ENCODE results near the gene ATAD1. TPM values are rescaled to one million over a fixed set of nuclear protein-coding genes. Genes with fewer than 3 reads are reported as not detected.

ATAD1 gene
- total RNA-seq, 2 experiments from 2014 or later, result 43.8 to 49.3 TPM

GRCh38 chr10:87706731-87707130, 111.3 kb downstream of the ATAD1 start:
- TF ChIP-seq CTCF (IDR thresholded peaks at IDR 0.05), result no peak
- intact Hi-C loops (cut with micrococcal nuclease), result no loop called here
- no peak for DNase-seq
- H3K9me3 Mint-ChIP-seq, result no peaks in the 10 kb centered on the region
- H3K4me1 Mint-ChIP-seq (ENCODE audit: low read depth), result no peaks in the 10 kb centered on the region
- ATAC-seq, result no peak
- peaks cover 6% of the 10 kb centered on the region for H3K27me3 Mint-ChIP-seq
- H3K27ac Mint-ChIP-seq, result no peak overlapping the region
- H3K36me3 Mint-ChIP-seq (ENCODE audit: low read depth), result no peaks in the 10 kb centered on the region
- POLR2A ChIA-PET, result no interaction called here
- no peak overlapping the region for H3K4me3 Mint-ChIP-seq
- CTCF ChIA-PET, result no interaction called here

- TF ChIP-seq CTCF (IDR thresholded peaks at IDR 0.05), result no peak
- CTCF ChIA-PET, result no interaction called here
- DNase-seq, result no peak
Observed at GRCh38 chr10:87705339-87705738, 112.7 kb downstream of the ATAD1 start.

GRCh38 chr10:87703771-87704170, 114.3 kb downstream of the ATAD1 start:
- DNase-seq, result no peak
- H3K4me3 Mint-ChIP-seq, result no peak overlapping the region
- POLR2A ChIA-PET, result no interaction called here
- no peak for TF ChIP-seq CTCF (IDR thresholded peaks at IDR 0.05)
- H3K9me3 Mint-ChIP-seq, result no peaks in the 10 kb centered on the region
- H3K27ac Mint-ChIP-seq, result no peak overlapping the region
- intact Hi-C loops (cut with micrococcal nuclease), result no loop called here
- no peak for ATAC-seq
- peaks cover 6% of the 10 kb centered on the region for H3K27me3 Mint-ChIP-seq
- H3K4me1 Mint-ChIP-seq (ENCODE audit: low read depth), result no peaks in the 10 kb centered on the region
- CTCF ChIA-PET, result no interaction called here
- H3K36me3 Mint-ChIP-seq (ENCODE audit: low read depth), result no peaks in the 10 kb centered on the region

More at GRCh38 chr10:87705339-87705738, 112.7 kb downstream of the ATAD1 start:
- Mint-ChIP-seq H3K4me3 (no peak overlapping the region), H3K27ac (no peak overlapping the region), H3K27me3 (peaks cover 6% of the 10 kb centered on the region), H3K9me3 (no peaks in the 10 kb centered on the region), H3K4me1 (ENCODE audit: low read depth) (no peaks in the 10 kb centered on the region), H3K36me3 (ENCODE audit: low read depth) (no peaks in the 10 kb centered on the region)
- intact Hi-C loops (cut with micrococcal nuclease), result no loop called here
- ATAC-seq, result no peak
- POLR2A ChIA-PET, result no interaction called here

- ATAC-seq (no peak), DNase-seq (no peak)
- no peak overlapping the region for H3K4me3 Mint-ChIP-seq
- no peaks in the 10 kb centered on the region for H3K36me3 Mint-ChIP-seq (ENCODE audit: low read depth)
- POLR2A ChIA-PET, result no interaction called here
- TF ChIP-seq CTCF (IDR thresholded peaks at IDR 0.05), result no peak
- peaks cover 6% of the 10 kb centered on the region for H3K27me3 Mint-ChIP-seq
- no peak overlapping the region for H3K27ac Mint-ChIP-seq
- CTCF ChIA-PET, result interaction anchor here (1.3 kb wide), 1 partner anchor 32 kb away, joined by 3 read pairs; no protein-coding TSS in a partner anchor
- H3K9me3 Mint-ChIP-seq, result no peaks in the 10 kb centered on the region
- intact Hi-C loops (cut with micrococcal nuclease), result no loop called here
- no peaks in the 10 kb centered on the region for H3K4me1 Mint-ChIP-seq (ENCODE audit: low read depth)
Observed at GRCh38 chr10:87702973-87703294, 115.1 kb downstream of the ATAD1 start.

GRCh38 chr10:87702260-87702972, 115.6 kb downstream of the ATAD1 start:
- Mint-ChIP-seq H3K9me3 (no peaks in the 10 kb centered on the region), H3K4me3 (no peak overlapping the region), H3K36me3 (ENCODE audit: low read depth) (no peaks in the 10 kb centered on the region), H3K4me1 (ENCODE audit: low read depth) (no peaks in the 10 kb centered on the region), H3K27me3 (peaks cover 5% of the 10 kb centered on the region), H3K27ac (no peak overlapping the region)
- intact Hi-C loops (cut with micrococcal nuclease), result no loop called here
- DNase-seq, result no peak
- ChIA-PET POLR2A (interaction anchor here (0.6 kb wide), 1 partner anchor 21 kb away, joined by 3 read pairs; no protein-coding TSS in a partner anchor), CTCF (interaction anchor here (1.0 to 1.3 kb wide), 2 partner anchors 31 to 32 kb away, joined by 3 read pairs; no protein-coding TSS in a partner anchor)
- no peak for ATAC-seq
- no peak for TF ChIP-seq CTCF (IDR thresholded peaks at IDR 0.05)

Other genes with a start within 250 kb of the ATAD1 start
- under 1 TPM; 0.14 to 0.20 TPM for gene PAPSS2, start 158.3 kb downstream of the ATAD1 start, total RNA-seq
- gene KLLN, start 45.3 kb upstream of the ATAD1 start, total RNA-seq, result under 1 TPM; 0.43 to 0.61 TPM
- gene PTEN, start 45.4 kb upstream of the ATAD1 start, total RNA-seq, result 10 to 100 TPM; 48.9 to 51.8 TPM